Tibial nerve (tissue), 4 donors: ENCODE measurements around the gene PITRM1. TPM values are rescaled to one million over a fixed set of nuclear protein-coding genes. Genes with fewer than 3 reads are reported as not detected.

Experiments
- DNase-seq, 2 donors: peaks; one replicate each; pipeline ENCODE4 v3.0.0-alpha.2; 2019; ENCODE audit warnings: low spot score in 2 of 2
- H3K27ac ChIP-seq, 4 donors: fragments of 200-600 bp; sonication (generic) in 3 of 4; one replicate each; pipeline ENCODE4 v1.5.1; 2017 to 2019; ENCODE audit warnings: mild to moderate bottlenecking in 1 of 4
- H3K27me3 ChIP-seq, 2 donors: fragments of 200-600 bp; sonication (generic) in 1 of 2; one replicate each; pipeline versions ENCODE4 v1.5.1 to v1.6.0; 2017 to 2019
- H3K36me3 ChIP-seq, 3 donors: fragments of 200-600 bp; sonication (generic); one replicate each; pipeline ENCODE4 v1.5.1; 2018 to 2019
- H3K4me1 ChIP-seq, 4 donors: fragments of 200-600 bp; sonication (generic) in 3 of 4; one replicate each; pipeline ENCODE4 v1.5.1; 2017 to 2019
- H3K4me3 ChIP-seq, 4 donors: fragments of 200-600 bp; sonication (generic) in 3 of 4; one replicate each; pipeline ENCODE4 v1.5.1; 2017 to 2019; ENCODE audit warnings: mild to moderate bottlenecking in 1 of 4, moderate library complexity in 1 of 4
- H3K9me3 ChIP-seq, 4 donors: fragments of 200-600 bp; sonication (generic) in 3 of 4; one replicate each; pipeline ENCODE4 v1.5.1; 2017 to 2019
- CTCF ChIP-seq, 5 experiments: fragments of 200-600 bp in 3 of 5; fragments of 450-650 bp in 2 of 5; sonication (generic) in 3 of 5; IDR thresholded peaks; one replicate each; pipeline ENCODE4 v1.5.1; 2016 to 2019; ENCODE audit warnings: antibody characterized with exemption in 5 of 5, mild to moderate bottlenecking in 3 of 5, moderate library complexity in 2 of 5
- EP300 ChIP-seq, 2 donors: sonication (generic); formaldehyde crosslinking; IDR thresholded peaks; one replicate each; pipeline ENCODE4 v1.6.1; 2017; ENCODE audit warnings: antibody characterized with exemption in 2 of 2, mild to moderate bottlenecking in 1 of 2
- POLR2A ChIP-seq, 2 donors: fragments of 450-650 bp; IDR thresholded peaks; one replicate each; pipeline ENCODE4 v1.6.1; 2017; ENCODE audit warnings: antibody characterized with exemption in 2 of 2, mild to moderate bottlenecking in 2 of 2, moderate library complexity in 2 of 2
- WGBS, 2 donors: methylation state at CpG; one replicate each; pipeline ENCODE4 v1.1.5; 2018; 5-methylcytosine and 5-hydroxymethylcytosine counted together
- total RNA-seq, 4 donors: library from RNA; depleted of rRNA; stranded (reverse); fragments of >200 nt; gene quantifications; one replicate each; pipeline ENCODE4 v1.1.0, GENCODE V29; 2016

Gene PITRM1
- total RNA-seq, 4 donors from 2014 or later = 55.5 to 83.7 (median 59.7) TPM

- peaks cover 0 to 100% (median 24%) of the 10 kb centered on the region in 3 donors for H3K36me3 ChIP-seq
- WGBS, 2 donors = 52 to 58% methylated on average over 9 of the region's 9 CpGs
- no peak for DNase-seq
Observed at GRCh38 chr10:3140280-3140679, 32.3 kb downstream of the PITRM1 start.

GRCh38 chr10:3139216-3139910, 33.2 kb downstream of the PITRM1 start:
- no peak overlapping the region for H3K4me3 ChIP-seq
- no peak for DNase-seq
- H3K27me3 ChIP-seq = no peaks in the 10 kb centered on the region
- peaks cover 0 to 9% (median 2%) of the 10 kb centered on the region in 4 donors for H3K4me1 ChIP-seq
- WGBS, 2 donors = 79 to 88% methylated on average over 10 of the region's 10 CpGs
- peaks cover 0 to 100% (median 19%) of the 10 kb centered on the region in 3 donors for H3K36me3 ChIP-seq
- H3K27ac ChIP-seq = no peak overlapping the region
- H3K9me3 ChIP-seq = no peaks in the 10 kb centered on the region
- no peak for TF ChIP-seq EP300 (IDR thresholded peaks at IDR 0.05)
- TF ChIP-seq CTCF (IDR thresholded peaks at IDR 0.05) = no peak
- TF ChIP-seq POLR2A (IDR thresholded peaks at IDR 0.05) = no peak

More at GRCh38 chr10:3140280-3140679, 32.3 kb downstream of the PITRM1 start:
- Histone ChIP-seq H3K4me1 (peaks cover 0 to 9% (median 2%) of the 10 kb centered on the region in 4 donors), H3K4me3 (no peak overlapping the region), H3K27ac (no peak overlapping the region), H3K27me3 (no peaks in the 10 kb centered on the region), H3K9me3 (no peaks in the 10 kb centered on the region)
- no peak for TF ChIP-seq EP300 (IDR thresholded peaks at IDR 0.05)
- TF ChIP-seq CTCF (IDR thresholded peaks at IDR 0.05) = no peak
- no peak for TF ChIP-seq POLR2A (IDR thresholded peaks at IDR 0.05)

- Histone ChIP-seq H3K4me3 (no peak overlapping the region), H3K27me3 (no peaks in the 10 kb centered on the region), H3K27ac (no peak overlapping the region), H3K4me1 (peaks cover 0 to 9% (median 2%) of the 10 kb centered on the region in 4 donors), H3K36me3 (peaks cover 0 to 100% (median 12%) of the 10 kb centered on the region in 3 donors), H3K9me3 (no peaks in the 10 kb centered on the region)
- TF ChIP-seq POLR2A (IDR thresholded peaks at IDR 0.05) (no peak), CTCF (IDR thresholded peaks at IDR 0.05) (no peak), EP300 (IDR thresholded peaks at IDR 0.05) (no peak)
- no peak for DNase-seq
- 91 to 96% methylated on average over 41 of the region's 41 CpGs for WGBS, 2 donors
Observed at GRCh38 chr10:3137958-3138726, 34.4 kb downstream of the PITRM1 start.

- peak in 1 of 2 donors; percentile 24 for DNase-seq
- Histone ChIP-seq H3K36me3 (peaks cover 2 to 100% (median 12%) of the 10 kb centered on the region in 3 donors), H3K27me3 (no peaks in the 10 kb centered on the region), H3K27ac (no peak overlapping the region), H3K4me3 (no peak overlapping the region), H3K9me3 (no peaks in the 10 kb centered on the region), H3K4me1 (peaks cover 0 to 9% (median 2%) of the 10 kb centered on the region in 4 donors)
- TF ChIP-seq EP300 (IDR thresholded peaks at IDR 0.05) (peak in 1 of 2 donors; percentile 35), POLR2A (IDR thresholded peaks at IDR 0.05) (no peak), CTCF (IDR thresholded peaks at IDR 0.05) (no peak)
- WGBS, 2 donors = 69 to 73% methylated on average over 21 of the region's 21 CpGs
Observed at GRCh38 chr10:3136763-3137611, 35.6 kb downstream of the PITRM1 start.
